Measurements from ENCODE around the gene RORC. TPM values are rescaled to one million over a fixed set of nuclear protein-coding genes. Genes with fewer than 3 reads are reported as not detected.

Gene RORC
- total and polyA plus RNA-seq, 3 donors from 2014 or later: 30.9 to 70.4 (median 55.4) TPM

- intact Hi-C loops (cut with DNase I; ENCODE audit: low total_unique reads): no loop called here
- H3K27ac ChIP-seq: no peak overlapping the region
- WGBS, 2 donors: 71 to 83% methylated on average over 7 of the region's 7 CpGs
- no peaks in the 10 kb centered on the region for H3K27me3 ChIP-seq
- no peaks in the 10 kb centered on the region for H3K9me3 ChIP-seq
- H3K4me3 ChIP-seq: no peak overlapping the region
- no peak for DNase-seq
- no peaks in the 10 kb centered on the region for H3K4me1 ChIP-seq
- TF ChIP-seq CTCF (IDR thresholded peaks at IDR 0.05) (no peak), POLR2A (IDR thresholded peaks at IDR 0.05) (no peak)
- no peaks in the 10 kb centered on the region for H3K36me3 ChIP-seq (ENCODE audit: low read depth, missing control alignments)
Measured at GRCh38 chr1:151867765-151868411, 36.3 kb upstream of the RORC start.

GRCh38 chr1:151867321-151867720, 35.7 kb upstream of the RORC start:
- Histone ChIP-seq H3K4me1 (no peaks in the 10 kb centered on the region), H3K9me3 (no peaks in the 10 kb centered on the region), H3K4me3 (no peak overlapping the region), H3K27me3 (no peaks in the 10 kb centered on the region), H3K27ac (no peak overlapping the region), H3K36me3 (ENCODE audit: low read depth, missing control alignments) (no peaks in the 10 kb centered on the region)
- TF ChIP-seq CTCF (IDR thresholded peaks at IDR 0.05): no peak
- TF ChIP-seq POLR2A (IDR thresholded peaks at IDR 0.05): no peak
- intact Hi-C loops (cut with DNase I; ENCODE audit: low total_unique reads): no loop called here
- WGBS, 2 donors: 86 to 92% methylated on average over 2 of the region's 2 CpGs
- DNase-seq: no peak

- no peaks in the 10 kb centered on the region for H3K27me3 ChIP-seq
- WGBS, 2 donors: 25 to 42% methylated on average over 2 of the region's 2 CpGs
- H3K9me3 ChIP-seq: no peaks in the 10 kb centered on the region
- no peaks in the 10 kb centered on the region for H3K4me1 ChIP-seq
- DNase-seq: no peak
- H3K4me3 ChIP-seq: no peak overlapping the region
- H3K27ac ChIP-seq: no peak overlapping the region
- H3K36me3 ChIP-seq (ENCODE audit: low read depth, missing control alignments): no peaks in the 10 kb centered on the region
- no peak for TF ChIP-seq POLR2A (IDR thresholded peaks at IDR 0.05)
- no peak for TF ChIP-seq CTCF (IDR thresholded peaks at IDR 0.05)
- intact Hi-C loops (cut with DNase I; ENCODE audit: low total_unique reads): no loop called here
Measured at GRCh38 chr1:151864411-151864810, 32.8 kb upstream of the RORC start.

GRCh38 chr1:151862604-151863003, 31.0 kb upstream of the RORC start:
- H3K4me3 ChIP-seq: no peak overlapping the region

More at GRCh38 chr1:151862604-151863003, 31.0 kb upstream of the RORC start:
- intact Hi-C loops (cut with DNase I; ENCODE audit: low total_unique reads): no loop called here
- H3K27ac ChIP-seq: no peak overlapping the region
- no peaks in the 10 kb centered on the region for H3K27me3 ChIP-seq
- TF ChIP-seq CTCF (IDR thresholded peaks at IDR 0.05): no peak
- no peak for TF ChIP-seq POLR2A (IDR thresholded peaks at IDR 0.05)
- no peaks in the 10 kb centered on the region for H3K36me3 ChIP-seq (ENCODE audit: low read depth, missing control alignments)
- DNase-seq: no peak
- no peaks in the 10 kb centered on the region for H3K9me3 ChIP-seq
- H3K4me1 ChIP-seq: no peaks in the 10 kb centered on the region

Data from testis (tissue), 3 donors.